Retinal pigment epithelial cell (primary cell): ENCODE results near the gene ALK.

ENCODE experiments used
- DNase-seq: peaks from one replicate; pipeline ENCODE4 v3.0.0-alpha.2; 2010; ENCODE audit warnings: low read depth
- H3K4me3 ChIP-seq: 2 replicates; pipeline ENCODE4 v1.5.1; 2011; ENCODE audit warnings: mild to moderate bottlenecking, low read length, control low read depth, moderate library complexity
- CTCF ChIP-seq: conservative IDR thresholded peaks from 2 replicates; pipeline ENCODE4 v1.5.1; 2011; ENCODE audit warnings: low read depth, low read length, control low read depth, inconsistent platforms

ALK gene

GRCh38 chr2:29373870-29374269 is 547.5 kb downstream of the ALK start:
- H3K4me3 ChIP-seq: no peak overlapping the region
- DNase-seq: no peak
- no peak for TF ChIP-seq CTCF

- no peak for DNase-seq
- no peak overlapping the region for H3K4me3 ChIP-seq
- TF ChIP-seq CTCF: no peak
These were observed 549.2 kb downstream of the ALK start for GRCh38 chr2:29372185-29372584.

GRCh38 chr2:29370581-29371125 is 550.7 kb downstream of the ALK start:
- H3K4me3 ChIP-seq: no peak overlapping the region
- no peak for DNase-seq
- TF ChIP-seq CTCF: no peak

GRCh38 chr2:29370173-29370572 is 551.2 kb downstream of the ALK start:
- H3K4me3 ChIP-seq: no peak overlapping the region
- TF ChIP-seq CTCF: no peak
- no peak for DNase-seq

- no peak for TF ChIP-seq CTCF
- no peak overlapping the region for H3K4me3 ChIP-seq
- no peak for DNase-seq
These were observed 552.7 kb downstream of the ALK start for GRCh38 chr2:29368659-29369040.

- DNase-seq: no peak
- no peak for TF ChIP-seq CTCF
- no peak overlapping the region for H3K4me3 ChIP-seq
These were observed 553.3 kb downstream of the ALK start for GRCh38 chr2:29367986-29368658.

- no peak overlapping the region for H3K4me3 ChIP-seq
- no peak for TF ChIP-seq CTCF
- DNase-seq: no peak
These were observed 558.3 kb downstream of the ALK start for GRCh38 chr2:29363111-29363510.
